Right hindlimb (tissue), 1 donor: Measurements from ENCODE around the gene MINDY4.
A peak's percentile ranks its signal among the peaks of the same experiment; 100 is the strongest.
"Not testable (repeated sequence)": the region's sequence is repeated elsewhere in the genome, so short reads cannot be mapped to it uniquely, and the experiment has no call there.

Source experiments
- DNase-seq: peaks from one replicate; pipeline ENCODE4 v3.0.0-alpha.2; 2018

The MINDY4 gene

GRCh38 chr7:30805931-30806330 lies 34.7 kb downstream of the MINDY4 start:
- no peak for DNase-seq

GRCh38 chr7:30807477-30807876 lies 36.3 kb downstream of the MINDY4 start:
- not testable (repeated sequence) for DNase-seq

- not testable (repeated sequence) for DNase-seq
These were observed 36.7 kb downstream of the MINDY4 start for GRCh38 chr7:30807941-30808340.

- no peak for DNase-seq
These were observed 39.8 kb downstream of the MINDY4 start for GRCh38 chr7:30810986-30811385.

DNA sequence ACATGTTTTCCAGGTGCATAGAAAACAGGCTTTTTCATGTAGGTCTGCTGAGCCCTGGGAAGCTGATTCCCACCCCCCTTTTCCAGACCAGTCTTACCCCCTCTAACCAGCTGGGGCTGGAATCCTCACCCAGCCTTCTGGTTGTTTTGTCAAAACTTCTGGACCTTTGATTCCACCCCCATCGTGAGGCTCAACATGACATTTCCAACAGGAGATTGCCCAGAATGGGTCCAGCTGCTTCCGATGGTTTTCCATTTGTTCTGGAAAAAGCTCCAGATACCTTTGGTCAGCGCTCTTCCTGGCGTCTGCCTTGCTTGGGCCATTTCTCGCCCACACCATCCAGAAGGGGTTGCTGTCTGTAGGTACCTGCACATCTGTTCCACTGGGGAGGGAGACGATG lies 41.5 kb downstream of the MINDY4 start:
- DNase-seq = no peak

- peak; percentile 60 for DNase-seq
These were observed 42.2 kb downstream of the MINDY4 start for GRCh38 chr7:30813466-30813865.

DNA sequence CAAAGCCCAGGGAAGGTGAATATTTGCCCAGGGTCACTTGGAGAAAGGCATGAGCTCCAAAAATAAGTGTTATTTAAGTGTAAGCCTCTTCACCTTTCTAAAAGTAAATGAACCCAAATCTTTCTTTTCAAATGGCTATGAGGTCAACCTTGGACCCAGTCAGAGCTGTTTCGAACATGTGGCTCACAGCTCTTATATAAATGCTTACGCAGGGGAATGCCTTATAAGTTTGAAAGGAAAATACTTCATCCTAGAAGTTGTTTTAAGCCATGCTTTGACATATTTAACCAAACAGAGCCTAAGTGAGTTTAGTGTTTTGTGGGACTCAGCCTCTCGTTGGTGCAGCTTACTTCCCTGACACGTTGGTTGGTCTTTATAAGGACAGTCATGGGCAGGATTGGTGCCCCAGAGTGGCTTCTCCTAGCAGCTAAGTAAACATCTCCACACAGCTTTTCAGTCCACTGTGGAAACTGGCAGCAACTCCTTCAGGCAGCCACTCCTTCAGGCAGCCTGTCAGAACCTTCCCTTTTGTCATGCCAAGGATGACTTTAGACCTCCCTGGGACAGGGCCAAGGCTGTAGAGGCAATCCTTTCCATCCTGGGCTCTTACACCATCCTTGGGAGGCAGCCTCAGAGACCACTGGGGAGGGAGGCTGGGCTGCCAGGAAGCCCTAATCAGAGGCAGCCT lies 43.6 kb downstream of the MINDY4 start:
- DNase-seq = peak; percentile 76

DNA sequence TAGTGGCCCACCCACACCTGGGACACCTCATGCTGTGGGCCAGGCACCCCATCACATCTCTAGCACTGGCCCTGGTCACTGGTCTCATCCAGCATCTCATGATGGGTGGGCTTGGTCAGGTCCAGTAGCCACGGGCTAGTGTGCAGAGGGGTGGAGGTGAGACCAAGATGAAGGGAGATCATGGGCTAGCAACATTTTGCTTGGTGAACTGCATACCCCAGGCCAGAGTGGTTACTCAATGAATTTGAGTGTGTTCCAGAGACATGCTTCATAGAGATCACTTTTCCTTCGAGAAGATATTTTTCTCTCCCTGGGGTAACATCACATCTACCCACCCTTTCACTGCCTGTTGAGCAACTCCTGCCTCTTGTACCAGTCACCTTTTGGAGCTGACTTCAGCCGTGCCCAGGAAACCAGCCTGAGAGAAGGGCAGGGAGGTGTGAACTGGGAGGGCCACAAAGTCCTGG lies 44.2 kb downstream of the MINDY4 start:
- no peak for DNase-seq

DNA sequence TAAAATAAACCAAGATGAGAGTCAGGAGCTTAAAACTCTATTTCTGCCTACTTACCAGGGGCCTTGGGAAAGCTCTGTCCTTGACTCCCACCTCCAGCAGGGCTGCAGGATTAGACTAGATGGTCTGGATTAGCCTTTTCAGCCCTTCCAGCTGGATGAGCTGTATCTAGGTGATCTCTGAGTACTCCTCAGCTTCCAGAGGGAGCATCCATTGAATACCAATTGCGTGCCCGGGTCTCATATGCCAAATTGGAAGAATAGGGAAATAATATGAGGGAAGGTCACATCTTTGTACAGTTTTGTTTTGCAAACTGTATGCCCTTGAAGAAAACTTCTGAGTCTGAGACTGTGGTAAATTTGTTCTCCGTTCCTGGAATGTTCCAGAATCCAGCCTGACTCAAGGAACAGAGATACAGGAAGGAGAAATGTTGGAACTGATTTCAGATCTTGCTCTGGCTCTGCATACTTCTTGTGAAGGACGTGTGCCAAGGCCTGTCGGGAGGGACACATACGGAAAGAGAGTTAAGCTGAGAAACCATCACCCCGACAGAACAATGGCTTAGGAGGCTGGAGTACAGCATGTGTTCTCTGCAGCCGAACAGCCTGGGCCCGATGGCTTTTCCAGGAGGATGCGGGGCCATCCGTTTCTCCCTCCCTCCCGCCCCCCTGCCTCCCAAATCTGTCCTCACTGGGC lies 44.9 kb downstream of the MINDY4 start:
- peak; percentile 74 for DNase-seq

DNA sequence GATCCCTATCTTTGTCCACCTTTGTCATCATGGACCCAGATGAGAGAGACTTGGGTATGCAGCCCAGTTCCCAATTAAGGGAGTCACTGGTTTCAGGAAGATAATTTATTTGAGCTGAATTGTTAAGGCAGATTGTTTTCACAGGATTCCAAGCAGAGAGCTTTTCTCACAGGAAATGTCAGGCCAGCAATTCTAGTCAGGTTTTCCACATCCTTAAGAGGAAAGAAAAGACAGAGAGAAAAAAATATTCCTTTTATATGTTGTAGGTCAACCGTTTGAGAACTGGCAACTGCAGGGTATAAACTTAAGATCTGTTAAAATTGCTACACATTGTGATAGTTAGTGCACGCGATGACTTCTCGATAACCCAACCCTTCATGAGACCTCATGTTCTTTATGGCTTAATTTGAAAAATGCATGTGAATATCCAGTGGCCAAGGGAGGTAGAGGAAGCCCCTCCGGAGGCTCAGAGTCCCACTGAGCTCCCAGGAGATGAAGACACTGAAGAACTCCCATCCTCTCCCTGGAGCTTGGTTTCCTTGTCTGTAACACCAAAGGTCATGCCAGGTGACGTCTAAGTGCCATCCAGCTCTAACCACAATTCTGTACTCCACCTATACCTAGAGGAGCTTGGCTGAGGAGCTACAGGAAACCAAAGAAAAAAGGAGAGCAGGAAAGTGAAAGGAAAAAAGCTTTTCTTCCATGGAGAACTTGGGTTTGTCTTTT lies 45.6 kb downstream of the MINDY4 start:
- DNase-seq = no peak

DNA sequence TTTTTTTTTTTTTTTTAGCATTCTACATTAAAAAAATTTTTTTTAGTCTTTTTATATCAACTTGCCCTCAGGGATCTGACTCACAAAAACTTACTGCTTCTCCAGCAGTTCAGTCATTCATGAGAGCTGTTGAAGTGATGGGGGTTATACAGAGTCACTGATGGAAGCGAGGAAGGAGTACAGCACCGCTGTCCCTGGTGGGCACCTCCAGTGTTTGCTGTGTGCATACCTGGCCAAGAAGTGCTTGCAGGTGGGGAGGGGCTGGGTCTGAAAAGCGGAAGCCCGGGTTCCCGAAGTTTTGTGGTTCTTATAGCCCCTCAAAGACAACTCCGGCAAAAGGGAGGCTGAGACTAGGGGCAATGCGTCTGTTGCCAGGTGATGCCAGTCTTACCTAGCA lies 46.2 kb downstream of the MINDY4 start:
- no peak for DNase-seq

DNA sequence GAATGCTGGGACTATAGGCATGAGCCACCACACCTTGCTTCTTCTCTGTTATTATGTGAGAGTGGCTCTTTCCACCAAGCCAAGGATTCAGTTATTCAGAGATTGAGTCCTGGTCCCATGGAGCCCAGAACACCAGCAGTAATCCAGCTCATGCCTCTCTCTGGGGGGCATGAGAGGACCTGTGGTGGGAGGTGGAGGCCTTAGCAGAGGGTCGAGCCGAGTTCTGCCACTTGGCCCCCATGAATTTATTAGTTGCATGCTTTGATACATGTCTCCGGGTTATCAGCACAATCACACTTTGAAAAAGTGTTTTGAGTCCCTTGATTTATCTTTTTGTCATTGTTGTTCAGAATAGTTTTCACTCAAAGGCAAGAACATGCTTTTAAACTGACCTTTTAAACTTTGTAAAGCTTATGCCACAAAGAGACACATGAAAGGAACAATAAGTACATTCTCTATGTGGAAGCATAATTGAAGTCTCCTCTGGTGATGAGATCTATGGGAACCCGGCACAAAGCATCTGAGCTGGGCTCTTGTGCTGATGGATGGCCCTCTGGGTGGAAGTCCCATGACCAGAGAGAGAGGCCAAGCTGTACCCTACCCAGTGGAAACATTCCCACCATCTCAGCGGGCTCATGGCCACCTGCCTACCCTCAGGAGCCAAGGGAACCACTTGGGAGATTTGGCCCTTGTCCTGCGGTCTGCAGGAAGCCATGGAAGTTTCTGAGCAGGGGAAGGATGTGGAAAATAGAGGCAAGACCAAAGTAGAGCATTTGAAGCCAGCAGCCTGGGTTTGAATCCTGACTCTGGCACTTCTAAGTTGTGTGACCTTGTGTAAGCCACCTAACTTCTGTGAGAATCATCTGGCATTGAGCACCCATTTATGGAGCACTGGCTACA lies 53.9 kb downstream of the MINDY4 start:
- no peak for DNase-seq

- no peak for DNase-seq
These were observed 55.0 kb downstream of the MINDY4 start for GRCh38 chr7:30826181-30826580.

- DNase-seq = no peak
These were observed 57.4 kb downstream of the MINDY4 start for GRCh38 chr7:30828591-30828990.

DNA sequence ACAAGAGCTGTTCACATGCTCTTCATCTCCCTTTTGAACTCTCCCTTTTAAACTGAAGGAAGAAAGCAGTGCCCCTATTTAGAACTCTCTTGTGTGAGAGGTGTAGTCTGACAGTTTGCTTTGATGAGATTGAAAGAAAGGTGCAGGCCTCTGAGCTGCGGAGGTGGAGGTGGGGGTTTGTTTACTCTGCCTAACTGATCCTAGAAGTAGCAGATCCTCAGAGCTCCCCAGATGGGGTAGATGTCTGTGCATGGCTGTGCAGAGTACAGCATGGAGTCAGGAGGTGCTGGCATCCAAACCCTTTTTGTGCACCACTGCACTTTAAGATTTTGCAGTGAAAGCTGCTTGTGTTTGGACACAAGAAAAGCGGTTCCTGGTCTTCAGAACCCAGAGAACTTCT lies 58.3 kb downstream of the MINDY4 start:
- DNase-seq = no peak

DNA sequence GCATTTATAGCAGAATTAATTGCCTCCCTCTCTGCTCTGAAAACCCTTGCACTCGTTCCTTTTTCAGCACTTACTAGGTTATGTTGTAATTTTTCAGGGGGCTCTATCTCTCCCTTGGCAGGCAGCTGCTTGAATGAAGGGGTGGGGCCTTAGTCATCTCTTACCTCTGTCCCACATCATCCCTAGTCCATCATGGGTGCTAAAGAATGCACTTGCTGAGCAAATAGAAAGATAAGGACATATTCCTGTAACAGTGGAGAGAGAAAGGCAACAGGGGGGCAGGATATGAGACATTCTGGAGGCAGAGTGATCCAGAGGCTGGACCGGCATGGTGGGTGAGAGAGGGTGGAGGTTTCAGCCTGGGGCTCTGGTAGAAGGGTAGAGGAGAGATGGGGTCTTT lies 60.0 kb downstream of the MINDY4 start:
- DNase-seq = no peak

DNA sequence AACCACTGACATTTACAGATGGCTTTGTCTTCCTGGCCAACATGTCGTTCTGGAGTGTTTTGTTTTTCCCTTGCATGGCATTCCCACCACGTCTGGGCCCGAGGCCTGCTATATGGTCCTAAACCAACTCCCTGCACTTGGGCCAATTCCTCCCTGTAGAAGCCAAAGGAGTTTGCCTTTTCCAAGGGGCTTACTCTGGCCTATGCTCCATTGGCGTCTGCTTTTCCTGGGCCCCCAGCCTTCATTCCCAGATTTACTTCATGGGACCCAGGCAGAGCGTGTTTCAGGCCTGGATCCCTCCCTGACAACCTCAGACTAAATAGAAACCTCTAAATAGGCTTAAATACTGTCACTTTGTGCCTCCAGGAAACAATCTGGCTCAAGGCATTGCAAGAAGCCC lies 60.7 kb downstream of the MINDY4 start:
- no peak for DNase-seq

GRCh38 chr7:30834017-30834674 lies 62.9 kb downstream of the MINDY4 start:
- not testable (repeated sequence) for DNase-seq

- DNase-seq = no peak
These were observed 64.2 kb downstream of the MINDY4 start for GRCh38 chr7:30835396-30835915.

DNA sequence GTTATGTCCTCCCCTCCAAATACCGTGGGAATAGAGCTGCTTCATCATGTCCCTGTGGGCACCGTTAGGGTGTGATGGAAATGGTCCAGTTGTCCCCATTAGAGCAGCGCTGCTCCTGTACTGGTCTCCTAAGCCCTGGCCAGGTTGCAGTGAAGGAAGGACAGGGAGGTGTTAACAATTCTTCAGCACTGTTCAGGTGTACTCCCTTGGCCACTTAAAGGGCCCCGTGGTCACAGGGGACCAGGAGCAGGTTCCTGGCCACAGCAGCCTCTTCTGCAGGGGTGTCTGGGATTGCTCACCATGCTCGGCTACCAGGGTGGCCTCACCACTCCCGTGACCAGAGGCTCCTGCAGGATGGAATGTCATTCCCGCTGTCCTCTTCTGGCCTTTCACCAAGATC lies 65.8 kb downstream of the MINDY4 start:
- DNase-seq = no peak

GRCh38 chr7:30837581-30837980 lies 66.4 kb downstream of the MINDY4 start:
- no peak for DNase-seq

DNA sequence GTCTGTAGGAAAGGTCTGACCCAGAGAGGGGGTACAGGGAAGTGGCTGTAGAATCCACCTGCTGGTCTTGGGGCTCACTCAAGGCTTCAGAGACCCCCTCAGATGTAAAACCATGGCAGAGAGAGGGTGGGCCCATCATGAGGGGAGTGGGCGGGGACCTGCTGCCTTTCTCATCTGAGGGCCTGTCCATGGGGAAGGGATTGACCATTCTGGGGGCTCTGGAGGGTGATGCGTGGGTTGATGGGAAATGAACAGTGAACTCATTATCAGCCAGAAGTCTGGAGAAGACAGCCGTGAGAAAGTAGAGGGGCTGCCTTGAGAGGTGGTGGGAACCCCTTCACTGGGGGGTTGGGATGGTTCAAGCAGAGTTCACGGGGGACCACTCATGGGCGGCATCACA lies 66.8 kb downstream of the MINDY4 start:
- no peak for DNase-seq
